T-cell (primary cell): ENCODE data around the gene MDFI. TPM values are rescaled to one million over a fixed set of nuclear protein-coding genes. Genes with fewer than 3 reads are reported as not detected.

Experiments
- ATAC-seq, 4 experiments: fragments of 200-7000 bp in 3 of 4; fragments of 150-1000 bp in 1 of 4; cut with Tn5 transposase; replicated peaks in 1 of 4; 1 replicate in 3 of 4; 2 replicates in 1 of 4; pipeline ENCODE4 v1.10.0; 2021; ENCODE audit warnings: moderate library complexity in 3 of 4, mild to moderate bottlenecking in 2 of 4, moderate number of reproducible peaks in 1 of 4
- CTCF ChIA-PET, 2 donors: fragments of 300-600 bp; sonication (Branson Sonifier 250); formaldehyde crosslinking; loops; one replicate each; lab custom pipeline; 2022; ENCODE audit warnings: antibody characterized with exemption in 2 of 2; lab: Charles Lee
- POLR2A ChIA-PET, 2 donors: fragments of 300-600 bp; sonication (Branson Sonifier 250); formaldehyde crosslinking; loops; one replicate each; lab custom pipeline; 2022; ENCODE audit warnings: antibody characterized with exemption in 2 of 2; lab: Charles Lee
- DNase-seq, 35 experiments: peaks; one replicate each; pipeline versions ENCODE4 v3.0.0 to v3.0.0-alpha.2; 2013 to 2023
- H3K27ac ChIP-seq: one replicate; pipeline ENCODE4 v1.5.1; 2013; ENCODE audit warnings: low read length
- H3K27me3 ChIP-seq, 2 experiments: replicated peaks in 1 of 2; 1 replicate in 1 of 2; 2 replicates in 1 of 2; pipeline versions ENCODE4 v1.6.1 to v1.7.0; 2013; ENCODE audit warnings: low read length in 1 of 2, mixed read lengths in 1 of 2; ENCODE audit not compliant: control insufficient read depth in 2 of 2, insufficient read depth in 2 of 2; ENCODE audit errors: extremely low read depth in 1 of 2
- H3K36me3 ChIP-seq, 2 donors: 1 replicate in 1 of 2; 2 replicates in 1 of 2; pipeline versions ENCODE4 v1.6.1 to v1.7.0; 2013; ENCODE audit warnings: low read length in 1 of 2; ENCODE audit not compliant: control insufficient read depth in 2 of 2, insufficient read depth in 1 of 2; ENCODE audit errors: extremely low read depth in 1 of 2
- H3K4me1 ChIP-seq, 2 experiments: 1 replicate in 1 of 2; 2 replicates in 1 of 2; pipeline versions ENCODE4 v1.6.1 to v1.7.0; 2013; ENCODE audit warnings: low read length in 2 of 2, mixed read lengths in 1 of 2; ENCODE audit not compliant: insufficient read depth in 2 of 2, control insufficient read depth in 1 of 2; ENCODE audit errors: extremely low read depth in 1 of 2
- H3K4me3 ChIP-seq, 2 donors: 1 replicate in 1 of 2; 2 replicates in 1 of 2; pipeline versions ENCODE4 v1.5.1 to v1.7.0; 2013; ENCODE audit warnings: mild to moderate bottlenecking in 2 of 2, low read length in 1 of 2, moderate library complexity in 1 of 2; ENCODE audit not compliant: control insufficient read depth in 1 of 2; ENCODE audit errors: extremely low read depth in 1 of 2
- H3K9me3 ChIP-seq: 2 replicates; pipeline ENCODE4 v1.7.0; 2013
- H3K27ac Mint-ChIP-seq, 2 donors: one replicate each; pipeline ENCODE4 v1.8.0; 2020 to 2021; ENCODE audit warnings: mild to moderate bottlenecking in 2 of 2, mixed read lengths in 2 of 2
- H3K27me3 Mint-ChIP-seq, 2 donors: one replicate each; pipeline ENCODE4 v1.8.0; 2021 to 2022; ENCODE audit warnings: mixed read lengths in 2 of 2
- H3K36me3 Mint-ChIP-seq: one replicate; pipeline ENCODE4 v1.8.0; 2021; ENCODE audit warnings: mixed read lengths
- H3K4me1 Mint-ChIP-seq, 3 donors: one replicate each; pipeline ENCODE4 v1.8.0; 2020 to 2022; ENCODE audit warnings: mixed read lengths in 3 of 3, mild to moderate bottlenecking in 1 of 3
- H3K4me3 Mint-ChIP-seq, 3 donors: one replicate each; pipeline ENCODE4 v1.8.0; 2020 to 2022; ENCODE audit warnings: mild to moderate bottlenecking in 3 of 3, mixed read lengths in 3 of 3, moderate library complexity in 3 of 3
- H3K9me3 Mint-ChIP-seq, 3 donors: one replicate each; pipeline ENCODE4 v1.8.0; 2020 to 2022; ENCODE audit warnings: mixed read lengths in 3 of 3
- WGBS: methylation state at CpG from one replicate; pipeline ENCODE4 v1.1.5; 2013; ENCODE audit warnings: missing lambda C conversion rate; ENCODE audit not compliant: insufficient coverage; 5-methylcytosine and 5-hydroxymethylcytosine counted together
- total RNA-seq, 35 experiments: library from RNA in 6 of 35; stranded (reverse) in 6 of 35; fragments of 120-200 nt in 1 of 35; gene quantifications; one replicate each; pipeline versions ENCODE4 v1.2.1 to v1.2.4 and lab custom pipeline; 2013 to 2026

Gene MDFI
- total RNA-seq, 5 donors from 2014 or later (not counting 1 experiment from before 2014, with no cell fraction given) = not detected

GRCh38 chr6:41668968-41669367 lies 30.7 kb downstream of the MDFI start:
- H3K4me1 ChIP-seq = no peaks in the 10 kb centered on the region
- H3K27ac Mint-ChIP-seq = no peak overlapping the region
- H3K36me3 Mint-ChIP-seq = no peaks in the 10 kb centered on the region
- peaks cover 0 to 28% of the 10 kb centered on the region in 2 experiments for H3K27me3 ChIP-seq
- WGBS = no CpG with 5 or more reads among the region's 2 CpGs
- no peaks in the 10 kb centered on the region for H3K9me3 Mint-ChIP-seq
- no peak overlapping the region for H3K4me3 ChIP-seq
- no peaks in the 10 kb centered on the region for H3K36me3 ChIP-seq
- CTCF ChIA-PET = no interaction called here
- H3K4me1 Mint-ChIP-seq = no peaks in the 10 kb centered on the region
- no peak for DNase-seq
- peaks cover 20 to 25% of the 10 kb centered on the region in 2 donors for H3K27me3 Mint-ChIP-seq
- H3K9me3 ChIP-seq = no peaks in the 10 kb centered on the region
- POLR2A ChIA-PET = no interaction called here
- no peak overlapping the region for H3K27ac ChIP-seq
- ATAC-seq = no peak
- H3K4me3 Mint-ChIP-seq = no peak overlapping the region

DNA sequence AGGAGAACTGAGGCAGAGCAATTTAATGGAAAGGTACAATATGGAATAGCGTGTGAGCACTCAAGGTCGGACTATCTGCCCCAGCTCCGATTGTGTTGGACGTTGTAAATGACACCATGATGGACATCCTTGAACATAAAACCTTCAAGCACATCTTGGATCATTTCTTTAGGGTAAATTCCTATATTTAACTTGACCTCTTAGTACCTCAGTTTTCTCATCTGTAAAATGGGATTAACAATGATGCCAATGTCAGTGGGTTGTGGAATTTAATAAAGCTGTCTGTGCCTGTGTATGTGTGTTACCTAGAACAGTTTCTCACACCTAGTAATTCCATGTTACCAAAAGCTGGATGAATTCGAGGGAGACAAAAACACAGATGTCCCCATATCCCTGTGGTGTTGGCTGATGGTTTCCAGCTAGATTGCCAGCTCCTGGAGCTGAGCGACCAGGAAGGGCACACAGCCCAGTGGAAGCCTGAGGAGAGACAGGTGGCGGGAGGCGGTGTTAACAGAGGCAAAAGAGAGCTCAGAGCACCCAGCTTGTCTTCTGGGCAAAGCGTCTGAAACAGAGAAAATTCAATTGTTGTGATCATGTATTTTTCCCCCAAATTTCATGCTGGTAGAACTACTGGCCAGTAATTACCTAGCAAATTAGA lies 32.6 kb downstream of the MDFI start:
- Histone ChIP-seq H3K27ac (no peak overlapping the region), H3K27me3 (peaks cover 0 to 39% of the 10 kb centered on the region in 2 experiments), H3K4me1 (no peaks in the 10 kb centered on the region), H3K4me3 (no peak overlapping the region), H3K36me3 (no peaks in the 10 kb centered on the region), H3K9me3 (no peaks in the 10 kb centered on the region)
- H3K9me3 Mint-ChIP-seq = no peaks in the 10 kb centered on the region
- POLR2A ChIA-PET = no interaction called here
- H3K27ac Mint-ChIP-seq = no peak overlapping the region
- no peak overlapping the region for H3K4me3 Mint-ChIP-seq
- no peak for ATAC-seq
- H3K36me3 Mint-ChIP-seq = no peaks in the 10 kb centered on the region
- 84% methylated on average over 3 of the region's 9 CpGs for WGBS
- no peaks in the 10 kb centered on the region for H3K4me1 Mint-ChIP-seq
- peaks cover 25 to 37% of the 10 kb centered on the region in 2 donors for H3K27me3 Mint-ChIP-seq
- CTCF ChIA-PET = no interaction called here
- no peak for DNase-seq

GRCh38 chr6:41671376-41671775 lies 33.1 kb downstream of the MDFI start:
- Mint-ChIP-seq H3K4me1 (no peaks in the 10 kb centered on the region), H3K36me3 (no peaks in the 10 kb centered on the region), H3K27me3 (peaks cover 30 to 37% of the 10 kb centered on the region in 2 donors), H3K4me3 (no peak overlapping the region), H3K27ac (no peak overlapping the region), H3K9me3 (no peaks in the 10 kb centered on the region)
- ChIA-PET CTCF (no interaction called here), POLR2A (no interaction called here)
- Histone ChIP-seq H3K9me3 (no peaks in the 10 kb centered on the region), H3K4me1 (no peaks in the 10 kb centered on the region), H3K4me3 (no peak overlapping the region), H3K27ac (no peak overlapping the region), H3K27me3 (peaks cover 0 to 39% of the 10 kb centered on the region in 2 experiments), H3K36me3 (no peaks in the 10 kb centered on the region)
- WGBS = 50% methylated on average over 2 of the region's 5 CpGs
- DNase-seq = no peak
- ATAC-seq = no peak

- H3K27ac Mint-ChIP-seq = no peak overlapping the region
- H3K36me3 Mint-ChIP-seq = no peaks in the 10 kb centered on the region
- ChIA-PET CTCF (no interaction called here), POLR2A (no interaction called here)
- H3K27me3 ChIP-seq = peaks cover 0 to 39% of the 10 kb centered on the region in 2 experiments
- no peak overlapping the region for H3K4me3 Mint-ChIP-seq
- no peaks in the 10 kb centered on the region for H3K9me3 ChIP-seq
- no peaks in the 10 kb centered on the region for H3K4me1 ChIP-seq
- peaks cover 36 to 38% of the 10 kb centered on the region in 2 donors for H3K27me3 Mint-ChIP-seq
- WGBS = 74% methylated on average over 5 of the region's 7 CpGs
- H3K4me1 Mint-ChIP-seq = no peaks in the 10 kb centered on the region
- no peak overlapping the region for H3K4me3 ChIP-seq
- DNase-seq (no peak), ATAC-seq (no peak)
- H3K27ac ChIP-seq = no peak overlapping the region
- no peaks in the 10 kb centered on the region for H3K9me3 Mint-ChIP-seq
- no peaks in the 10 kb centered on the region for H3K36me3 ChIP-seq
Observed at GRCh38 chr6:41672016-41672415, 33.7 kb downstream of the MDFI start.

- Histone ChIP-seq H3K9me3 (no peaks in the 10 kb centered on the region), H3K27ac (no peak overlapping the region), H3K36me3 (no peaks in the 10 kb centered on the region), H3K4me3 (no peak overlapping the region), H3K27me3 (peaks cover 0 to 48% of the 10 kb centered on the region in 2 experiments), H3K4me1 (no peaks in the 10 kb centered on the region)
- ChIA-PET CTCF (no interaction called here), POLR2A (no interaction called here)
- 91% methylated on average over 12 of the region's 17 CpGs for WGBS
- Mint-ChIP-seq H3K27ac (no peak overlapping the region), H3K9me3 (no peaks in the 10 kb centered on the region), H3K27me3 (peaks cover 37 to 39% of the 10 kb centered on the region in 2 donors), H3K4me3 (no peak overlapping the region), H3K4me1 (no peaks in the 10 kb centered on the region), H3K36me3 (no peaks in the 10 kb centered on the region)
- ATAC-seq = no peak
- DNase-seq = no peak
Observed at GRCh38 chr6:41672816-41673703, 34.8 kb downstream of the MDFI start.

DNA sequence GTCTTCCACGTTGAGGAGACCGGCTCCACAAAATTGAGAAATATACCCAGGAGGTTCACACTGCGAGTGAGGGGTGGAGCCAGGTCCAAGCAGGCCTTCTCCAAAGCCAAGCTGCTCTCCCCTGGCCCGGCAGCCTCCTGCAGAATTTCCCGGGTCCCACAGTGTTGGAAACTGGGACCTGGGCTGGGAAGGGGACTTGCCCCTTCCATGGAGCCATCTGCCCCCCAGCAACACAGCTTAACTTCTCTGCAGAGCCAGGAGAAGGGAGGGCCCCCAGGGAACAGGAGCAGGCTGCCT lies 35.4 kb downstream of the MDFI start:
- 89% methylated on average over 5 of the region's 5 CpGs for WGBS
- H3K27ac Mint-ChIP-seq = no peak overlapping the region

More for the DNA sequence above, 35.4 kb downstream of the MDFI start:
- no peak for DNase-seq
- ATAC-seq = no peak
- Histone ChIP-seq H3K4me1 (no peaks in the 10 kb centered on the region), H3K27ac (no peak overlapping the region), H3K27me3 (peaks cover 0 to 51% of the 10 kb centered on the region in 2 experiments), H3K36me3 (no peaks in the 10 kb centered on the region), H3K9me3 (no peaks in the 10 kb centered on the region), H3K4me3 (no peak overlapping the region)
- POLR2A ChIA-PET = no interaction called here
- Mint-ChIP-seq H3K4me3 (no peak overlapping the region), H3K9me3 (no peaks in the 10 kb centered on the region), H3K4me1 (no peaks in the 10 kb centered on the region), H3K36me3 (no peaks in the 10 kb centered on the region), H3K27me3 (peaks cover 37 to 41% of the 10 kb centered on the region in 2 donors)
- CTCF ChIA-PET = no interaction called here
